HEK293T (cell line): ENCODE data around the gene SLC12A7.

Experiments used
- ELF4 ChIP-seq: fragments of 450-650 bp; IDR thresholded peaks from 2 replicates; pipeline ENCODE4 v1.6.1; 2017; ENCODE audit warnings: antibody characterized with exemption
- FOXM1 ChIP-seq: fragments of 450-650 bp; IDR thresholded peaks from 2 replicates; pipeline ENCODE4 v1.6.1; 2017; ENCODE audit warnings: mild to moderate bottlenecking, borderline replicate concordance
- L3MBTL2 ChIP-seq: fragments of 450-650 bp; conservative IDR thresholded peaks from 2 replicates; pipeline ENCODE4 v1.6.1; 2016; ENCODE audit warnings: mild to moderate bottlenecking
- LEF1 ChIP-seq: fragments of 450-650 bp; IDR thresholded peaks from 2 replicates; pipeline ENCODE4 v1.6.1; 2017; ENCODE audit warnings: mild to moderate bottlenecking, borderline replicate concordance
- SP1 ChIP-seq: fragments of 450-650 bp; IDR thresholded peaks from 2 replicates; pipeline ENCODE4 v1.6.1; 2017
- SUZ12 ChIP-seq: fragments of 450-650 bp; IDR thresholded peaks from 2 replicates; pipeline ENCODE4 v1.6.1; 2016; ENCODE audit warnings: mild to moderate bottlenecking
- TARDBP ChIP-seq: fragments of 450-650 bp; IDR thresholded peaks from 2 replicates; pipeline ENCODE4 v1.6.1; 2016

DNA sequence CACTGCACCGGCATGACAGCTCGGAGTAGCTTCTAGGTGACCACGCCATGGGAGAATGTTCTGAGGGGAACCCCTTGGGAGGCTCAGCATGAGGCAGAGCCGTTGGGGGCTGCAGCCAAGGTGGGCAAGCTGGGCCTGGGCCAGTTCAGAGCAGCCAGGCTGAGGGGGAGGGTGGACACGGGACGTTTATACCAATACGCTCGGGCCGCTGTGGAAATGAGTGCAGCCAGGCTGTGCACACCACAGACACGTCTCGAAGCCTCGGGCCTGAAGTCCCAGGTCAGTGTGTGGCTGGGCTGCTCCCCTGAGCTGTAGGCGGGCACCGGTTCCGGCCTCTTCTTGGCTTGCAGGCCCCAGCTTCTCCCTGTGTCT, 28.9 kb upstream of the SLC12A7 start:
- TF ChIP-seq L3MBTL2 (no peak), SUZ12 (no peak), SP1 (no peak), ELF4 (no peak), LEF1 (no peak), TARDBP (no peak), FOXM1 (no peak)
